Stimulated activated CD4-positive, alpha-beta T cell treated with anti-CD3 and anti-CD28 coated beads, Interleukin-4, amount 100 ng/mL, for 1 hour (primary cell): ENCODE data around the gene CEACAM3.

Experiments used
- DNase-seq: peaks from one replicate; pipeline ENCODE4 v3.0.0-alpha.2; 2020

CEACAM3 gene

GRCh38 chr19:41793414-41793727, 3.0 kb upstream of the CEACAM3 start:
- DNase-seq, result no peak

DNA sequence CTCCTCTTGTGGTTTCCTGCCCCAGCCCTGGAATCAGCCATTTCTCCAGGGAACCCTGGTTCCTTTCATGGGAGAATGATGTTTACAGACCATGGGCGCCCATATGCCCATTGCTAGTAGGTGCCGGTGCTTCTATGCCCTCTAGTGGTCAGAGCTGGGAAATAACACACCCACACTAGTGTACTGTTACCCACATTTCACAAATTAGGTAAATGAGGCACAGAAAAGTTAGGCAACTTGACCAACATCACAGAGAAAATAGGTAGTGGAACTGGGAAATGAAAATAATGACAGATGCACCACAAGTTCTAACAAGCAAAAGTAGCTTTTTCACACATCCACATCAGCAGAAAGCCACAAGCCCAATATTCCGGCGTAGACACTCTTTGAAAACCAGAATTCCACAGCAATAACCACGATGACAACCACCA, 1.3 kb upstream of the CEACAM3 start:
- peak; percentile 53 for DNase-seq

- DNase-seq, result no peak
These were observed 514 bp downstream of the CEACAM3 start for GRCh38 chr19:41796901-41797300.

DNA sequence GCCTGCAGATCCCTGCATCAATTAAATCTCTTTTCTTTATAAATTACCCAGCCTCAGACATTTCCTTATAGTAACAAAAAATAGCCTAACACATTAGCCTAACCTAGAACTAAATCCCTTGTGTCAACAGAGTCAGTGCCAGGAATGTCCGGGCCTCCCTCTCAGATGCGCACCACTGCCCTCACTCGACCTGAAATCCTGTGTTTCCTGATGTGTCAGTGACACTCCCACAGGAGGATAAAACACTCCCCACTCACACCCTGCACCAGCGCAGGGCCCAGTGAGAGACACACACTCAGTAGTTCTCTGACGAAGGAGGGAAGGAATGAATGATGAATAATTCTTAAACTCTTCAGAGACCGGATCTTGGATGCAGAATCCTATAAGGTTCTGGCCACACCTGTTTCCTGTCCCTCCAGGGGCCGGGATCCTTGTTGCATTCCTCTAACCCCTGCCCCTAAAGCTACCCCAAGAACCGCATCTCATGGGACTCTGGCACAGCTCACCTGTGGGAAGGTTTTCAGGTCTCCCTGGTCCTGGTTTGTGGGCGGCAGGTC, 3.1 kb downstream of the CEACAM3 start:
- DNase-seq, result no peak

- DNase-seq, result no peak
These were observed 4.6 kb downstream of the CEACAM3 start for GRCh38 chr19:41801031-41801430.

- no peak for DNase-seq
These were observed 5.4 kb downstream of the CEACAM3 start for GRCh38 chr19:41801792-41802211.

DNA sequence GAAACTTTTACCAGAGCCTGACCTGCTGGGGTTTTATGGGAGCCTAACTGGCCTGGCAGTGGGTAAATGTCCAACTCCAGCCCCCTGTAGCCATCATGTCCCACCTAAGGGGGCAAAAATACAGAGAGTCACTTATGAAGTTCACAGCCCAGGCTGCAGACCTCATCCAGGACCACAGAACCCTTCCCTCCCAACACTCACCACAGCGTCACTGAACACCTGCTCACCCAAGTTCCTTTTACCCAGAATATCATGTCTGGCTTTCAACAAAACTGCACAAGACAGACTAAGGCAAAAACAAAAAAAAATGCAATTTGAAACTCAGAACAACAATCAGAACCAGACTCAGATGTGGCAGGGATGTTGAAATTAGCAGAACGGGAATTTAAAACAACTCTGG, 6.4 kb downstream of the CEACAM3 start:
- DNase-seq, result no peak

DNA sequence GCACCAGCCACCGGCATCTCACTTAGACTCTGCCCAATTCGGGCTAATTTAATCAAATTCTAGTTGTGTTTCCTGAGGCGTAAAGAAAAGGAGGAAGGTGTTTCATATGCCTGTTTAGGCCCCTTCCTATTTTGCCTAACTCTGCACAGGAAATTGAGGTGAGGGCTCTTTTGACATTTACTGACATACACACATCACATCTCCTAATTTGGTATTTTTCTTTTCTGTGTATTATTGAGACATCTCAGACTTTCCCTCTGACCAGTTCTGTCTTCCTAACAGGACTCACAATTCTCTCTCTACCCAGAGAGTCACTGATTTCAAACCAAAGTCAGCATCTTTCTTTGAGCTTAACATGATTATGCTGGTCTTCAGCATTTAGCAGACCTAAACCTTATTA, 7.9 kb downstream of the CEACAM3 start:
- no peak for DNase-seq

DNA sequence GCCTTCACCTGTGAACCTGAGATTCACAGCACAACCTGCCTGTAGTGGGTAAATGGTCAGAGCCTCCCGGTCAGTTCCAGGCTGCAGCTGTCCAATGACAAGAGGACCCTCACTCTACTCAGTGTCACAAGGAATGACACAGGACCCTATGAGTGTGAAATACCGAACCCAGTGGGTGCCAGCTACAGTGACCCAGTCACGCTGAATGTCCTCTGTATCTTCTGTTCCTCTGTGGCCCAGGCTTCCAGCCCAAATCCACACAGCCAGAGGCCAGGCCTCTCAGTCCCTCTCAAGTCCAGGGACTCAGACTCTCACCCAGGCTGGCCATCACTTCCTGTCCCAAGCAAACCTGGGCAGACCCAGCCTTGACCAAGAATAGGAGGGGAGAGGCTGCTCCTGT, 10.8 kb downstream of the CEACAM3 start:
- no peak for DNase-seq

DNA sequence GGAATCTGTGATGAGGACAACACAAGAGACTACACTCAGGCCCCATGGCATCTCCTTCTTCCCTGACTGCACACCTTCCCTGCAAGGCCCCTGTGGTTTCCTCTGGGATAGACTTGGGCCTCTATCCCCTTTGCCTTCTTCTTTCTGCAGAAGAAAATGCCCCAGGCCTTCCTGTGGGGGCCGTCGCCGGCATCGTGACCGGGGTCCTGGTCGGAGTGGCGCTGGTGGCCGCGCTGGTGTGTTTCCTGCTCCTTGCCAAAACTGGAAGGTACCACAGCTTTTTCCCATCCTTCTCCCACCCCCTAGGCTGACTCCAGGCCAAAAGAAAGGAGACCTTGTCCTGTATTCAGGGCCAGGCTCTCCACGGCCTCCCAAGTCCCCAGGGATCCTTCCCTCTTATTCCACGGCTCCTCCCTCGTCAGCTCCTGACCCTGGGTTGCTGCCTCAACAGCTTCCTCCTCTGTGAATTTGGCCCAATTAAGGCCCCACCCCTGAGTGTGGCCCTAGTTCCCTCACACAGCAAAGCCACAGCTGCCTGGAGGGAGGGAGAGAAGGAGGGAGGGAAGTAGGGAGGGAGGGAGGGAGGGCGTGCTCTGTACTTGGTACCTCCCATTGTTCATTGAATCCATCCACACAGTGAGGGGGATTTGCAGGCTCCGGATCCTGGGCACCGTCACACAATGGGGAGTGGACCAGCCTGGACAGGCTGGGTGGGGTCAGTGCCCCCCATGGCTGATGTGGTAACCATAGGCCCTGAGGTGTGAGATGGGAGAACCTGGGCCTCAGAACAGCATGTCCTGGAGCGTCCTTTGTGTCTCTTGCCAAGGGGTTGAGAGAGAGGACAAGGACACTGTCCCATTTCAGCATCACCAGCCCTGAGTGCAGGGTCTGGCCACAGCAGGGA, 12.5 kb downstream of the CEACAM3 start:
- DNase-seq, result no peak

DNA sequence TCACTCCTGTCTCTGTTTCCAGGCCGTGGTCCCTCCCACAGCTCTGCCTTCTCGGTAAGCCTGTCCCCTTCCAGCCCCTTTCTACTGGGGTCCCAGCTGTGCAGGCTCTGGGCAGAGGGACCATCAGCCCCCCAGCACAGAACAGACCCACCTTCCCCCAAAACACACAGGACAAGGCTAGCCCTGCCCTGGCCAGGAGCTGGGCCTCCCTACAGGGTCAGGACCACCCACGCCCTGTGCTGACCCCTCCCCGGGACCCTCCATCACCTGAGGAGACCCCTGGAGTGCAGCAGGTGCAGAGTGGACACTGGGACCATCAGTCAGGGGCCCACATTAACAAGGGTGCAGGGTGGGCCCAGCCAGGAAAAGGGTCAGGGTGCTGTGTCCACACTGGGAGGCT, 13.9 kb downstream of the CEACAM3 start:
- no peak for DNase-seq

- DNase-seq, result no peak
These were observed 14.6 kb downstream of the CEACAM3 start for GRCh38 chr19:41811036-41811435.

DNA sequence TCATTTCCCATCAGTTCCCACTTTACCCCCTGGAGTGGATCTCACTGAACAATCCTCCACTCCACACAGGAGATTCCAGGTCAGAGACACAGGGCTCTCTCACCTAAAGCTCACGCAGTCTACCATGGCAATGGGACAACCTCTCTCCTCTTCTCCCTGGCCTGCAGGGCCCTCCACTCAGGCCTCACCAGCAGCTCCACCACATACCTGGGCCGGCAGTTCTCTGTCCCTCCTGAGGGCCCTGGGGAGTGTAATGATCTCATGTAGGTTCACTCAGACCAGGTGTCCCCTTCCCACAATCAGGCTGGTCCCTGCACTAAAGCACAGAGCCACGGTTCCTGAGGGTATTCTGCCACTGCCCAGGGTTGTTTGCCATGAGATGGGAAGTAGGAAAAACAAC, 15.6 kb downstream of the CEACAM3 start:
- DNase-seq, result no peak

DNA sequence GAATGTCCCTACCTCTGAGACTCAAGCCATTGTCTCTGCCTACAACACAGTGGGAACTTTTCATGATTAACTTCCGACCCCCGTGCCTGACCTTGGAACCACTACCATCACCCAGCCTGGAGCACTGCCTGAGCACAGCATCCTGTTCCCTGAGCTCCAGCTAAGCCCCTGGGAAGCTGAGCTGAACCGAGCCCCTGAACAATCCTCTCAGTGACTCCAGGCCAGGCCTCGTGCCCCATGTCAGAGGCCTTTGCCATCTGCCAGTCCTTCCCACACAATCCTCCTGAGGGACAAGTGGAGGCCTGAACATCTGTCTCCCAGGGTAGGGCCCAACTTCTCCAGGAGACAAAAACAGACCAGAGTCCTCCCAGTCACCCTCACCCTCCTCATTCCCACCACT, 17.5 kb downstream of the CEACAM3 start:
- DNase-seq, result no peak

- DNase-seq, result no peak
These were observed 18.9 kb downstream of the CEACAM3 start for GRCh38 chr19:41815301-41815700.

DNA sequence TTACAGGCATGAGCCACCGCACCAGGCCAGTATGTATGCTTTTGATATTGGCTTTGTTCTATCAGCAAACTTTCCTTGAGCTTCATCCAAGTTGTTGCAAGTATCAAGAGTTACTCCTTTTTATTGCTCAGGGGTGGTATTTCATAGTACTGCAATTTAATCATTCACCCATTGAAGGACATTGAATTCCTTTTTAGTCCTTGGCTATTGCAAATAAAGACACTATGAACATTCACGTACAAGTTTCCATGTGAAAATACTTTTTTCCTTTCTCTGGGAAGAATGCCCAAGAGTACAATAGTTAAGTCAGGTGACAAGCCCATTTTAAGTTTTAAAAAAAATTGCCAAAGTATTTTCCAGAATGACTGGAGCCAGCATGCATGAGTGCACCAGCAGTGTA, 20.4 kb downstream of the CEACAM3 start:
- DNase-seq, result no peak

DNA sequence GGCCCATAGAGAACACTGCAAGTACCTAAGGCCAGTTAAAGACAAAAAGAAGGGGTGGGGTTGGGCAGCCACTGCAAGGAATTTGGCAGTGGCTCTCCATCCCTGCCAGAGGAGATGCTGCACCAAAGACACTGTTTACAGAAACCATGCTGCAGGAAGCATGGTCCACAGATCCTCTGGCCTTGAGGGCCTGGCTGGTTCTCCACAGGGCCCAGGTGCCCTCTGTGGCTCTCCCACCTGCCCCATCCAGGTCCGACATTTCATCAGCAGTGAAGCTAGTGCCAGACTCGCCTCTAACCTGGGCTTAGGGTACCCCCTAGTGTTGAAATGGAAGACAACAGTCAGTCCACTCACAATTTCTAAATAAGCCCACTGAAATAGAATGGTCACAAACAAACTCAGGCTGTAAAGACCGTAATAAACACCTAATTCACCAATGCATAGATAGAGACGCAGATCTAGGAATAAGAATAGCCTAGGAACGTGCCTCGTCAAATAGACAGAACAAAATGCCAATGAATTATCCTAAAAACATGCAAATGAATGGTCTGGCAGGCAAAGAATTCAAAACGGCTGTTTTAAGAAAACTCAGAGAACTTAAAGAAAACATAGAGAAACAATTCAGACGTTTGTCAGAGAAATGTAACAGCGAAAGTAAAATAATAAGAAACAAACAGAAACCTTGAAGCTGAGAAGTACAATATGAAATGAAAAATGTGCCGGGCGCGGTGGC, 24.8 kb downstream of the CEACAM3 start:
- DNase-seq, result peak; percentile 10

DNA sequence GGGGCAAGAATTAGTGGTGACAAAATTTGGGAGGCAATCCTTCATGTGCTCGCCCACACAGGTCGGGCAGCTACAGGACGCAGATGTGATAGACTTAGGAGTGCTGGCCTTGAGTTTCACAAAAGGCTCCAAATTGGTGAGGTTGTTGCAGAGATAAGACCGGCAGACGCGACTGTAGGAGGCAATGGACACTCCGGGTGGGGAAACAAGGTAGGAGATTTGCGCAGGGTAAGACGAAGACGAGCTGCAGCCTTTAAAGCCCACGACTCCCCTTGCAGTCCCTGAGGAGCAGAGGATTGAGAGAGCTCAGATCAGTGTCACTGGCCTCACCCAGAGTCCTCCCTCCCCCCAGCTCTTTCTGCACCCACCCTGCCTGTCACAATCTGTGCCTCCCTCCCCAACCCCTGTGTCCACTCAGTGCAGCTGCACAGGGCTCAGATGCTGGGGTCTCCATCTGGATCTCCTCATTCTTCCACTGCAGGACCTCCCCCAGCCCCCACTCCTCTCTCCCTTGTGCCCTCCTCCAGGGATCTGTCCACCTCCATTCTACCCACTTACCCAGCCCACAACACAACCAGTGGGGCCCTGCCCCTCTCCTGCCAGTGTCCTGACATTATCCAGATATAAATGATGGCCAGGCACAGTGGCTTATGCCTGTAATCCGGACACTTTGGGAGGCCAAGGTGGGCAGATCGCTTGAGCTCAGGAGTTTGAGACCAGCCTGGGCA, 41.8 kb downstream of the CEACAM3 start:
- no peak for DNase-seq

DNA sequence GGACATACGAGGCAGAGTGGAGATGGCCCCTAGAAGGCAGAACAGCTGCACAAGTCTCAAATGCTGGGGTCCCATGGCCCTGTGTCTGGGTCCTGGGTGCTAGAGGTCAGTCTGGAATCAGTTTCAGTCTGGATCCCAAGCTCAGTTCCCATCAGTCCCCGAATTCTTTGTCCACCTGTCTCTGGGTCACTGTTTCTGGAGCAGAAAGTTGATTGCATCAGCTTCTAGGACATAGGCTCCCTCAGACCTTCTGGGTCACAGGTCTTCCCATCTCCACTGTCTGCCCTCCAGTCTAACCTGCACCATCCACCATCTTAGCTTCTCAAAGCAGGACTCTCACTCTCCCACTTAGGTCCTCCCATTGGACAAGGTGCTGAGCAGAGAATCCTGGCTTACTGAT, 42.8 kb downstream of the CEACAM3 start:
- no peak for DNase-seq

DNA sequence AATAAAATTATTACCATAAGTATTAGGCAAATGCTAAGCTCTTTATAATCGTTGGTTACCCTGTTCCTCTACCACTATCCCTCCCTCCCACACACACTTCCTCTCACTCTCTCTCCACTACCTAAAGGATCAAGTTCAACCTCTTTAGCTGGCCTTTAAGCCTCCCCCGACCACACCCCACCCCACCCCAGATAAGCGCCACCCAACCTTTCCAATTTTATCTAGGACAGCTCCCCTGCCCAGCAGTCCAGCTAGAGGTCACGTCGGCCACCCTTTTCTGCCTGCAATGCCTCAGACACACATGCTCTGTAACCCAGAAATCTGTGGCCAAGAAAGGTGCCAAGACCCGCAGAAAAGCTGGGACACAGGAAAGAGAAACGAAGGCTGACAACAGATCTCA, 47.0 kb downstream of the CEACAM3 start:
- no peak for DNase-seq

DNA sequence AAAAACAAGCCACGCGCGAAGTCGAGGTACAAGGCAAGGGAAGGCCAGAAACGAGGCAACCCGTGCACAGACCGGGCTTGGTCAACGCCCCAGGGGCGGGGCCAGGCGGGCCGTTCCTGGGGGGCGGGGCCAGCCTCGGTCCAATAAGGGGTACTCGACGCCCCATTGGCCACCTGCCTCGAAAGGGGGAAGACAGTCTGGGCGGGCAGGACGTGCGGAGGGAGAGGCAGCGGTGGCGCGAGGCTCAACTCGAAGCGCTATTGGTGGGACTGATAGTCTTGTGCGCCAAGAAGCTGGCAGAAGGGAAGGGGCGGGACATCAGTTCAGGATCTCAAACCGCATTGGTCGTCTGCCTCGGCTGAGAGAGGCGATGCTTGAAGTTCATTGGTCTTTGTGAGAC, 48.2 kb downstream of the CEACAM3 start, which contains the start of gene LYPD4:
LYPD4 (minus strand) TSS at position 83 of the 400 bp plus-strand sequence. CDS start 5,398 bp downstream, outside the sequence.
- no peak for DNase-seq

DNA sequence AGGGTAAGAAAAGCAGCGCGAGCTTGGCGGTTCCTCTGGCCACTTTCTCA, 48.4 kb downstream of the CEACAM3 start, which contains the start of gene DMRTC2:
DMRTC2 (plus strand) TSS at position 42 of the 50 bp plus-strand sequence. CDS start 2,387 bp downstream, outside the sequence.
- DNase-seq, result no peak

- no peak for DNase-seq
These were observed 48.7 kb downstream of the CEACAM3 start for GRCh38 chr19:41845051-41845590.
